NCI-H526 treated with DMSO at 0.1 percent for 48 hours (cell line): Measurements from ENCODE around the gene PAK5.

Experiments
- DNase-seq: peaks from one replicate; lab custom pipeline; 2025; lab: John Stamatoyannopoulos, UW

Gene PAK5

DNA sequence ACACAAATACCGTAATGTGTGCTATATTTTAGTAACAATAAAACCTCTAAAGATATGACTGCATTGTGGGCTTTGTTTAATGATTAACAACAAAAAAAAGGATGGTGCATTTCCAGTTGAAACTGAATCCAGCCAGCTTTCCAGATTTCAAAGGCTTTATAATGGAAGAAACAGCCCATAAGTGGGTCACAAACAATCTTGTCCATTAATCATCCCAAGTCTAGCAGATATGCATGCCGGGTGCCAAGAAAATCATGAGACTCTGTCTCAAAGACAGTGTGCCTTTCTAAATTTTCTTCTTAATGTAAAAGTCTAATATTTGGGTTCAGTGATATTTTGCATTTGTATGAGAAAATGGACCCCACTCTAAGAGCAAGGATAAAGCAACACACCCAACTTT lies 345.1 kb downstream of the PAK5 start:
- DNase-seq = no peak

DNA sequence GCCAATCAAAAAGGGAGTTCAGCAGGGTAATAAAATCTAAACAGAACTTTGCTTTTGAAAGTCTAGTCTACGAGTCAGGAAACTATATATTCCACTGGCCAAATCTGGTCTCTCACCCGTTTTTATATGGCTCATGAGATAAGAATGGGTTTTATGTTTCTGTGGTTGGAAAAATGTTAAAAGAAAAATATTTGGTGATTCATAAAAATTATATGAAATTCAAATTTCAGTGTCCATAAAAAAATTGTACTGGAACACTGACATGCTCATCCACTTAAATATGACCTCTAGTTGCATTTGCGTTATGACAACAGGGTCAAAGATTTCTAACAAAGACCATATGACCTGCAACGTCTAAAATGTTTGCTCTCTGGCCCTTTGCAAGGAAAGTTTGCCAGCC lies 346.8 kb downstream of the PAK5 start:
- DNase-seq = no peak

- no peak for DNase-seq
These were observed 347.6 kb downstream of the PAK5 start for GRCh38 chr20:9491324-9491723.

DNA sequence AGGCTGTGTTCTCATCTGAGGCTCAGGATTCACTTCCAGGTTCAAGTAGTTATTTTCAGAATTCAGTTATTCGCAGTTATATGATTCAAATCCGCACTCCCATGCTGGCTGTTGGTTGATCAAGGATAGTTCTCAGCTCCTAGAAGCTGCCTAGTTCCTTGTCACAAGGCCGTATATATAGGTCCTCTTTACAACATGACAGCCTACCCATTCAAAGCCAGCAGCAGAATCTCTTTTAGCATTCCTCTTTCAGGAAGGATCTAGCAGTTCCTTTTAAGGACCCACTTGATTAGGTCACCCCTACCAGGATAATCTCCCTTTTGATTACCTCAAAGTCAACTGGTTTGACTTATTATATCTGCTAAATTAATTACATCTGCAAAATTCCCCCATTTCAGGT lies 348.2 kb downstream of the PAK5 start:
- DNase-seq = no peak

- no peak for DNase-seq
These were observed 348.7 kb downstream of the PAK5 start for GRCh38 chr20:9490161-9490560.

DNA sequence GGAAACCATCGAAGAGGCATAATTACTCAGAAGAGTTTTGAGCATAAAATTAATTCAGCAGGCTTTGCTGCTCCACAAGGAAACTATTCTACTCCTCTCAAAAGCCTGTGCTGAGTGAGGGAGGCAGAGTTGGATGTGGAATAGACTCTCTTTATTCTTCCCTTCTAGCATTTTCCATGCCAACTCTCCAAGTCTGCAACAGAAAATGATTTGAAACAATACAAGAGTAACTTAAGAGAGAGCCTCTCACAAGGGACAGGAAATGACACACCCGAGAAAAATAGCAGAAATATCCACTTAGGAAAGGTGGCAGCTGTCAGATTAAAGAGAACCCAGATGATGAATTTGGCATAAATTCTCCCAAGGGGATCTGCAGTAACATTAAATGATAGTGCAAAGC lies 350.8 kb downstream of the PAK5 start:
- no peak for DNase-seq
